UCSD-AML1 (cell line): ENCODE data around the gene DNAJC5.
"Not testable (repeated sequence)": the region's sequence is repeated elsewhere in the genome, so short reads cannot be mapped to it uniquely, and the experiment has no call there.

Experiments
- DNase-seq: peaks from one replicate; lab custom pipeline; 2025; ENCODE audit not compliant: unreplicated experiment; lab: John Stamatoyannopoulos, UW

The DNAJC5 gene

GRCh38 chr20:63903796-63904561 is 9.1 kb downstream of the DNAJC5 start:
- DNase-seq, result no peak

- DNase-seq, result no peak
Measured at GRCh38 chr20:63908008-63908682, 13.2 kb downstream of the DNAJC5 start.

GRCh38 chr20:63911176-63911575 is 16.2 kb downstream of the DNAJC5 start:
- no peak for DNase-seq

GRCh38 chr20:63913768-63914167 is 18.8 kb downstream of the DNAJC5 start:
- DNase-seq, result no peak

GRCh38 chr20:63915471-63915870 is 20.5 kb downstream of the DNAJC5 start:
- no peak for DNase-seq

GRCh38 chr20:63916371-63916939 is 21.5 kb downstream of the DNAJC5 start:
- not testable (repeated sequence) for DNase-seq

GRCh38 chr20:63917811-63918210 is 22.9 kb downstream of the DNAJC5 start:
- no peak for DNase-seq

GRCh38 chr20:63919130-63919529 is 24.2 kb downstream of the DNAJC5 start:
- DNase-seq, result no peak

GRCh38 chr20:63920226-63920625 is 25.3 kb downstream of the DNAJC5 start:
- no peak for DNase-seq

GRCh38 chr20:63923651-63924050 is 28.7 kb downstream of the DNAJC5 start:
- no peak for DNase-seq

- DNase-seq, result no peak
Measured at GRCh38 chr20:63924241-63924640, 29.3 kb downstream of the DNAJC5 start.

GRCh38 chr20:63926298-63926697 is 31.4 kb downstream of the DNAJC5 start:
- no peak for DNase-seq

- no peak for DNase-seq
Measured at GRCh38 chr20:63929071-63929470, 34.1 kb downstream of the DNAJC5 start.

GRCh38 chr20:63929473-63929883 is 34.6 kb downstream of the DNAJC5 start:
- DNase-seq, result not testable (repeated sequence)

- DNase-seq, result no peak
Measured at GRCh38 chr20:63930971-63931553, 36.1 kb downstream of the DNAJC5 start.

GRCh38 chr20:63931735-63932134 is 36.8 kb downstream of the DNAJC5 start:
- no peak for DNase-seq

- no peak for DNase-seq
Measured at GRCh38 chr20:63932606-63933160, 37.8 kb downstream of the DNAJC5 start.

- DNase-seq, result no peak
Measured at GRCh38 chr20:63933646-63934045, 38.7 kb downstream of the DNAJC5 start.

- no peak for DNase-seq
Measured at GRCh38 chr20:63934271-63935068, 39.5 kb downstream of the DNAJC5 start.

GRCh38 chr20:63935447-63935846 is 40.5 kb downstream of the DNAJC5 start:
- DNase-seq, result no peak

- DNase-seq, result no peak
Measured at GRCh38 chr20:63937596-63937995, 42.7 kb downstream of the DNAJC5 start.
